ENCODE measurements around the gene NMNAT2. TPM values are rescaled to one million over a fixed set of nuclear protein-coding genes. Genes with fewer than 3 reads are reported as not detected.

Gene NMNAT2
- total RNA-seq, 4 donors from 2014 or later = 0.10 to 0.29 (median 0.26) TPM; not detected in 1

- Histone ChIP-seq H3K36me3 (no peaks in the 10 kb centered on the region), H3K4me1 (peaks cover 16 to 17% of the 10 kb centered on the region in 2 donors), H3K9me3 (no peaks in the 10 kb centered on the region), H3K4me3 (no peak overlapping the region), H3K27ac (no peak overlapping the region), H3K27me3 (no peaks in the 10 kb centered on the region)
- in situ Hi-C loops (cut with MboI; ENCODE audit: low sequenced_read_pairs in 4 of 4) = loop anchor here in 3 of 4 donors (25.0 kb wide), 4 partner anchors 320 to 620 kb away; partner anchors contain the start of genes ARPC5 (in 1 of the 3) and SHCBP1L (in 1 of the 3)
- no peak for TF ChIP-seq POLR2A (IDR thresholded peaks at IDR 0.05)
- DNase-seq (no peak), ATAC-seq (no peak)
- intact Hi-C loops (cut with DNase I; ENCODE audit: low total_unique reads) = no loop called here
Observed at GRCh38 chr1:183291802-183292514, 126.2 kb downstream of the NMNAT2 start.

- in situ Hi-C loops (cut with MboI; ENCODE audit: low sequenced_read_pairs in 4 of 4) = loop anchor here in 3 of 4 donors (25.0 kb wide), 4 partner anchors 321 to 621 kb away; partner anchors contain the start of genes ARPC5 (in 1 of the 3) and SHCBP1L (in 1 of the 3)
- no peak overlapping the region for H3K27ac ChIP-seq
- no peak for DNase-seq
Observed at GRCh38 chr1:183291216-183291762, 126.9 kb downstream of the NMNAT2 start.

GRCh38 chr1:183290628-183291027 lies 127.6 kb downstream of the NMNAT2 start:
- in situ Hi-C loops (cut with MboI; ENCODE audit: low sequenced_read_pairs in 4 of 4) = loop anchor here in 3 of 4 donors (25.0 kb wide), 4 partner anchors 322 to 622 kb away; partner anchors contain the start of genes ARPC5 (in 1 of the 3) and SHCBP1L (in 1 of the 3)

More at GRCh38 chr1:183291216-183291762, 126.9 kb downstream of the NMNAT2 start:
- intact Hi-C loops (cut with DNase I; ENCODE audit: low total_unique reads) = no loop called here
- Histone ChIP-seq H3K9me3 (no peaks in the 10 kb centered on the region), H3K36me3 (no peaks in the 10 kb centered on the region), H3K27me3 (no peaks in the 10 kb centered on the region), H3K4me3 (no peak overlapping the region), H3K4me1 (peaks cover 21 to 22% of the 10 kb centered on the region in 2 donors)
- no peak for ATAC-seq
- TF ChIP-seq POLR2A (IDR thresholded peaks at IDR 0.05) (no peak), CTCF (IDR thresholded peaks at IDR 0.05 in 4 of 5, conservative IDR thresholded peaks at IDR 0.05 in 1 of 5) (no peak)

GRCh38 chr1:183289051-183289496 lies 129.1 kb downstream of the NMNAT2 start:
- Histone ChIP-seq H3K36me3 (no peaks in the 10 kb centered on the region), H3K9me3 (no peaks in the 10 kb centered on the region), H3K27me3 (no peaks in the 10 kb centered on the region), H3K4me3 (no peak overlapping the region), H3K27ac (no peak overlapping the region), H3K4me1 (peaks cover 21 to 22% of the 10 kb centered on the region in 2 donors)
- DNase-seq (no peak), ATAC-seq (no peak)
- in situ Hi-C loops (cut with MboI; ENCODE audit: low sequenced_read_pairs in 4 of 4) (loop anchor here (10.0 to 25.0 kb wide), 5 partner anchors 323 to 623 kb away; partner anchors contain the start of genes ARPC5 (in 1 of the 4) and SHCBP1L (in 1 of the 4)), intact Hi-C loops (cut with DNase I; ENCODE audit: low total_unique reads) (no loop called here)
- TF ChIP-seq CTCF (IDR thresholded peaks at IDR 0.05 in 4 of 5, conservative IDR thresholded peaks at IDR 0.05 in 1 of 5) (no peak), POLR2A (IDR thresholded peaks at IDR 0.05) (no peak)

More at GRCh38 chr1:183290628-183291027, 127.6 kb downstream of the NMNAT2 start:
- Histone ChIP-seq H3K27ac (no peak overlapping the region), H3K4me3 (no peak overlapping the region), H3K27me3 (no peaks in the 10 kb centered on the region), H3K4me1 (peaks cover 21 to 22% of the 10 kb centered on the region in 2 donors), H3K9me3 (no peaks in the 10 kb centered on the region), H3K36me3 (no peaks in the 10 kb centered on the region)
- TF ChIP-seq POLR2A (IDR thresholded peaks at IDR 0.05) (no peak), CTCF (IDR thresholded peaks at IDR 0.05 in 4 of 5, conservative IDR thresholded peaks at IDR 0.05 in 1 of 5) (no peak)
- intact Hi-C loops (cut with DNase I; ENCODE audit: low total_unique reads) = no loop called here
- no peak for DNase-seq
- no peak for ATAC-seq

GRCh38 chr1:183288583-183288982 lies 129.6 kb downstream of the NMNAT2 start:
- in situ Hi-C loops (cut with MboI; ENCODE audit: low sequenced_read_pairs in 4 of 4) = loop anchor here (10.0 to 25.0 kb wide), 5 partner anchors 324 to 624 kb away; partner anchors contain the start of genes ARPC5 (in 1 of the 4) and SHCBP1L (in 1 of the 4)
- Histone ChIP-seq H3K4me3 (no peak overlapping the region), H3K27me3 (no peaks in the 10 kb centered on the region), H3K36me3 (no peaks in the 10 kb centered on the region), H3K4me1 (peaks cover 21 to 22% of the 10 kb centered on the region in 2 donors), H3K9me3 (no peaks in the 10 kb centered on the region), H3K27ac (no peak overlapping the region)
- DNase-seq (no peak), ATAC-seq (no peak)
- TF ChIP-seq CTCF (IDR thresholded peaks at IDR 0.05 in 4 of 5, conservative IDR thresholded peaks at IDR 0.05 in 1 of 5) (no peak), POLR2A (IDR thresholded peaks at IDR 0.05) (no peak)
- intact Hi-C loops (cut with DNase I; ENCODE audit: low total_unique reads) = no loop called here
